HG02571 (cell line): ENCODE results near the gene C1QTNF1.
A peak's percentile ranks its signal among the peaks of the same experiment; 100 is the strongest.
"Not testable (repeated sequence)": the region's sequence is repeated elsewhere in the genome, so short reads cannot be mapped to it uniquely, and the experiment has no call there.

Experiments
- ATAC-seq: cut with Tn5 transposase; IDR thresholded peaks from one replicate; pipeline ENCODE4 v1.9.1; 2021; ENCODE audit warnings: mild to moderate bottlenecking, moderate library complexity; ENCODE audit not compliant: unreplicated experiment

Gene C1QTNF1

DNA sequence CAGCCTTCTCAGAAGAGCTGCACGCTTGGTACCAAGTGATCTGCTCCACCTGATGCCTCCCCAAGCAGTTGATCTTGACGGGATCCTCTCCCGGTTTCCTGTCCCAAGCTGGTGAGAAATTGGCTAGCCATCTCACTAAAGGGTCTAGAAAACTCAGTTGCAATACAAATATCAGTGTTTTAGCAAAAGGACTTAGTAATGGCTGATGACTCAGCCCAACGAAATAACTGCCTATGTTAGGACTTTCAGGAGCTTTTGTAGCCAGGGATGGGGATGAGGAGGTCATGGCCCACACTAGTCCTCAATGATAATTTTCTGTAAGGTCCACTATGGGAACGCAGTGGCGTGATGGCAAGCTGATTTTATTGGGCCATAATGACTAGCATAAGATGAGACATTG is 27.3 kb downstream of the C1QTNF1 start:
- ATAC-seq, result no peak

DNA sequence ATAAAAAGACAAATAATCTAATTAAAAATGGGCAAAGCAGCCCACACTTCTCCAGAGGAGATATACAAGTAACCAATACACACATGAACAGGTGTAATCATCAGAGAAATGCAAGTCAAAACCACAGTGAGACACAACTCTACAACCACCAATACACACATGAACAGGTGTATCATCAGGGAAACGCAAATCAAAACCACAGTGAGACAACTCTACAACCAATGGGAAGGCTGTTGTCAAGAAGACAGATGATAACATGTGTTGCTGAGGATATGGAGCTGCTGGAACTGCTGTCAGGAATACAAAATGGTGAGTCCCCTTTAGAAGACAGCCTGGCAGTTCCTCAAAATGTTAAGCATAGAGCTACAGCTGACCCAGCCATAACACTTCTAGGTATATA is 28.2 kb downstream of the C1QTNF1 start:
- ATAC-seq, result no peak

DNA sequence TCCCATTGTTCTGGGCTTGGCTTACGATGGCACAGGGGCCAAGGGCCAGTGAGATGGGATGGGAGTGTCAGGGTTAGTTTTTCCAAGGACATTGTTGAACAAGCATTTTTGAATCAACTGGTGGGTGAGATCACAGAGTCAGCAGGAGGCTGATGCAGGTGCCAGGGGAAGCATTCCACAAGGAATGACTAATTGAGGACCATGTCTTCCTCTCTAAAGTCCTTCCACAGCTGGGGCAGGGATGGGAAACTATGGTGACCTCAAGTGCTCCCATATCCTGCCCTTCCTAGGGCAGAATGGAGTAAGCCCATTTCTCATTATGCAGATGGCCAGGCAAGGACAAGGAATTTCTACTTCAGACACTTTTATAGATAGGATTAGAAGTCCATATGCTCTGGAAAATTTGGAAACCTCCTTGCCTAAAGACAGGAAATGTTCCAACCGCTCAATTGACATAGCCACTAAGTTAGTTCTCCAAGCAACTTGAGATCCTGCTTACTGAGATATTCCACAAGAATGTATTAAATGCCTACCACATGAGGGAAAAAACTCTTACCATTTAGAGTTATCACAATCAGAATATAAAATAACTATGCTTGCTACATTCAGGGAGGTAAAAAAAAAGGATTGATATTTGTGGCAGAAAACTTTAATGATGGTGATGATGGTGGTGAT is 29.4 kb downstream of the C1QTNF1 start:
- no peak for ATAC-seq

DNA sequence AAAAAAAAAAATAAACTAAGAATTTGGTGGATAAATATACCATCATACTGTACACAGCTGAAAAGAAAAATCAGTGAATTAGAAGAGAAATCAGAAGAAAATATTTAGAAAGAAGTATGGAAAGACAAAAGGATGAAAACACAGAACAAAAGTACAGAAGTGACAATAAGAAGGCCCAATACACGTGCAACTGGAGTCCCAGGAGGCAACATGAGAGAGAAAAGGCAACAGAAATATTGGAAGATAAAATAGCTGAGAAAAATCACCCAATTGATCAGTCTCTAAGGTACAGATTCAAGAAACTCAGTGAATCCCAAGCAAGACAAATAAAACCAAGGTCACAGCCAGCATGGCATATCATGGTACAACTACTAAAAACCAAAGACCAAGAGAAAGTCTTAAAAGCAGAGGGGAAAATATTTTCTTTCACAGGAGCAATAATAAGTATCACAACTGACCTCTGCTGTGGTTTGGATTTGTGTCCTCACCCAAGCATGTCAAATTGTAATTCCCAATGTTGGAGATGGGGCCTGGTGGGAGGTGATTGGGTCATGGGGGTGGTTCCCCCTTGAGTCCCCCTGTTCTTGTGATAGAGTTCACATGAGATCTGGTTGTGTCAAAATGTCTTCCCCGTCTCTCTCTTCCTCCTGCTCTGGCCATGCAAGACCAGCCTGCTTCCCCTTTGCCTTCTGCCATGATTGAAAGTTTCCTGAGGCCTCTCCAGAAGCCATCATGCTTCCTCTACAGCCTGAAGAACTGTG is 30.4 kb downstream of the C1QTNF1 start:
- no peak for ATAC-seq

DNA sequence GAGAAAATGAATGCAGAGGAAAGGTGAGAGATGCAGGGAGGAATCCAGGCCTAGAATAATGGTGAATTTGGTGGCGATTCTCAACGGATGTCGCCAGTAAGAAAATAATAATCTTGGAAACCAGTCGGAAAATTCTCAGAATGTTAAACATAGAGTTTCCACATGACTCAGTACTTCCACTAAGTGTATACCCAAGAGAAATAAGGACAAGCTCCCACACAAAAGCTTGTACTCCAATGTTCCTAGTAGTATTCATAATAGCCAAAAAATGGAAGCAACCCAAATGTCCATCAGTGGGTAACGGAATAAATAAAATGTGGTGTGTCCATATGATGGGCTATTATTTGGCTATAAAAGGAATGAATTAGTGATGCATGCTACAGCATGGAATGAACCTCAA is 31.2 kb downstream of the C1QTNF1 start:
- ATAC-seq, result no peak

DNA sequence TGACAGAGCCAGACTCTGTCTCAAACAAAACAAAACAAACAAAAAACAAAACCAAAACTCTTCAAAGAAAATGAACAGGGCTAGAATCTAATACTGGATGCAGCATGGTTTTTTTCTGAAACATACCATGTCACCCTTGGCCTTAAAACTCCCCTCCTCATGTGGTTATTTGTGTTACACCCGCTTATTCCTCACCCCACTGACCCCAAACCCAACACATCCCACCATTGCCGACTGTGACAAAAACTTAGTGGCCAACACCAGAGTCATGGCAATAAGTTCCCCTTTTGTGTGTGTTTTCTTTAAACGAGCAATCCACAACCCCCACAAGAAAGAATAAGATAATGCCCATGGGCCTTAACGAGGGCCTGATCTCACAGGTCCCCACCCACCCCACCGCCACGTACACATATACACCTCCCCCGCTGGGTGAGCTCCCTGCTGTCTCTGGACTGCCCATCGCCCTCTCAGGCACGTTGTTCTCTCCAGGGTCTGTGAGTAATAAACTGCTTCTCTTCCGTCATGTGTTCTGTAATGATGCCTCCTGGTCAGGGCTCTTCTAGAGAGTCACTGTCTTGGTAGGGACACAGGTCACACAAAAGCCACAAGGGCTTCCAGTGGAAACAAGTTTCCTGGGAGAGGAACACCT is 33.9 kb downstream of the C1QTNF1 start:
- ATAC-seq, result no peak

DNA sequence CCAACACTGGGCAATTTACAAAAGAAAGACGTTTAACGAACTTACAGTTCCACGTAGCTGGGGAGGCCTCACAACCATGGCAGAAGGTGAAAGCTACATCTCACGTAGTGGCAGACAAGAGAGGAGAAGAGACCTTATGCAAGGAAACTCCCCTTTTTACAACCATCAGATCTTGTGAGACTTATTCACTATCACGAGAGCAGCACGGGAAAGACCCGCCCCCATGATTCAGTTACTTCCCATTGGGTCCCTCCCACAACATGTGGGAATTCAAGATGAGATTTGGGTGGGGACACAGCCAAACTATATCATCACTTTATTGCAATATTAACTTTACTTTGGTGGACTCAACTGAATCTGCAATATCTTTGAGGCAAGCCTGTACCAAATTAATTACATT is 38.7 kb downstream of the C1QTNF1 start:
- ATAC-seq, result no peak

DNA sequence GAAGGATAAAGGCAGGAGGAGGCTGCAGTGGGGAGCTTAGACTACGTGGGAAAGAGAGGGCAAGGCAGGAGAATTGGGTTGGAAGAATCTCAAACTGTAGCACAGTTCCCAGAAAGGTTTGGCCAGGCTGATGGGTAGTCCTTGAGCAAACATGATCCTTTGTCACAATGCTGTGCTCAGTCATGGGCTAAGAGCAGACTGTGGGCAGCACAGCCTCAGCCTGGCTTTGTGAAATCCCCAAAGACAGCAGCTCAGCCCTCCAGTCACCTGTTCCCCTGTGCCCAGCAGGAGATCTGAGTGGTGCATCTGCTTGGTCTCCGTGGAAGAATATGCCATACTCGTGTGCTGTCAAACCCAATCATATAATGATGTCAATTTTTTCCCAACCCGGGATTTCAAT is 40.1 kb downstream of the C1QTNF1 start:
- no peak for ATAC-seq

DNA sequence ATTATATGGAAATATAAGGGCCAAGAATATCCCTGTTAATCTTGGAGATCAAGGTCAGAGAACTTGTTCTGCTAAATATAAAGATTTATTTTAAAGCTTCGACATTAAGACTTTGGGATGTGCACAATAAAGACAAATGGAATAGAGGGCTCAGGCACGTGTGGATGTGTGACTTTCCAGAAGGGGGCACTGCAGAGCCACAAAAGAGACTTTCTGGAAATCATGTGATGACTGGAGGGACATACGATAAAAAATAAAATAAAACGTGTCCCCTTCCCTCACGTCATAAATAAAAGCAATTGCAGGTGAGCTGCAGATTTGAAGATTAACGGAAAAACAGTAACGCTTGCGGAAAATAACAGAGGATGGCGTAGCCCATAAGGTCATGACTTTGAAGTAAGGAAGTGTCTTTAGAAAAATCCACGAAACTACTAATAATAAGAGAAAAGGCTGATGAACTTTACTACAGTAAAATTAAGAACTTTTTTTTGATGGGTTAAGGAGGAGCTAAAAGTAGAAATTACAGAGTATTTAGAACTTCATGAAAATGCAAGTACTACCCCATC is 41.2 kb downstream of the C1QTNF1 start:
- ATAC-seq, result no peak

DNA sequence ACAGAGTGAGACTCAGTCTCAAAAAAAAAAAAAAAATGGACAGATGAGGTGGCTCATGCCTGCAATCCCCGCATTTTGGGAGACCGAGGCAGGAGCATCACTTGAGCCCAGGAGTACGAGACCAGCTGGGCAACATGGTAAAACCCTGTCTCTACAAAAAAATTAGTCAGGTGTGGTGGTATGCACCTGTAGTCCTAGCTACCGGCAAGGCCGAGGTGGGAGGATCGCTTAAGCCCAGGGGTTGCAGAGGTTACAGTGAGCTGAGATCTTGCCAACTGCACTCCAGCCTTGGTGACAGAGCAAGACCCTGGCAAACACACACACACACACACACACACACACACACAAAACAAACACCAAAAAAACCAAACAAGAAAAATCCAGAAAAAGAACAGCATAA is 43.0 kb downstream of the C1QTNF1 start:
- no peak for ATAC-seq

DNA sequence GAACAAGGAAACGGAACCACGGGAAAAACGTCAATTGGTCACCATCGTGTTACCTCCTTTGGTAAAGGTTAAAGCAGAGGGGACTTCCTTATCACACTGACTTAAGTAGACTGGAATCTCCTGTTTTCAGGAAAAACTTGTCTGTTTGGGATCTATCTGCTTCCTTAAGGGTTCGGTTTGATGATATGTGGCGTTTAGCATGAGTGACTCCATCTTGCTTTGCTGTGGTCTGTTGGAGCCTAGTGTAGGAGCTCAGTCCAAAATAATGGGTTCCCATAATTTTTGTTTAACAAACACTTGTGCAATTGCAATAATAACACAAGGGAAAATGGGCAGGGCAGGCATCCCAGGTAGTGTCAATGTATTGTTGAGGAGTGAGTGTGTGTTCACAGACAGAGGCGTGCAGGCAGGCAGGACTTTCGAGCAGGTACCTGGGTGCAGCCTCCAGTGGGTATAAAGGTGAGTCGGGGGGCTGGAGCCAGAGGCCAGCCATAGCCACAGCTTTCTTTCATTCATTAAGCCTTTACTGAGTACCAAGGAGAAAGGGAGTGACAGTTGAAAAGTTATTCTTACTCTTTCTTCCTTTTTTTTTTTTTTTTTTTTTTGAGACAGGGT is 46.4 kb downstream of the C1QTNF1 start:
- no peak for ATAC-seq

DNA sequence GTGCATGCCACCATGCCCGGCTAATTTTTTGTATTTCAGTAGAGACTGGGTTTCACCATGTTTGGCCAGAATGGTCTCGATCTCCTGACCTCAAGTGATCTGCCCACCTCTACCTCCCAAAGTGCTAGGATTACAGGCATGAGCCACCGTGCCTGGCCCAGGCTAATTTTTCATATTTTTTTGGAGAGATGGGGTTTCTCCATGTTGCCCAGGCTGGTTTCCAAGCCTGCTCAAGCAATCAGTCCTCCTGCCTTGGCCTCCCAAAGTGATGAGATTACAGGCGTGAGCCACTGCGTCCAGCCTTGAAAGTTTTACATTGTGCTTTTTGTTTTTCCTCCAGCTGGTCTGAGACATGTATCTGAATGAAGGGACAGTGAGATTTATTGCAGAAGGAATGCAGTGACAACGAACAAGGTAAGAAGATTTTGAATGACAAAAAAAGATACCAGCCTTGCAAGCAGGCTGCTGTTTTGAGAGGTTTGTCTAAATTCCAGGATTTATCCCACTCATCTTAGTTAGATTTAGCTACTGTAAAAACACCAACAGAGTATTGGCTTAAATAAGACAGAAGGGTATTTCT is 47.3 kb downstream of the C1QTNF1 start:
- no peak for ATAC-seq

DNA sequence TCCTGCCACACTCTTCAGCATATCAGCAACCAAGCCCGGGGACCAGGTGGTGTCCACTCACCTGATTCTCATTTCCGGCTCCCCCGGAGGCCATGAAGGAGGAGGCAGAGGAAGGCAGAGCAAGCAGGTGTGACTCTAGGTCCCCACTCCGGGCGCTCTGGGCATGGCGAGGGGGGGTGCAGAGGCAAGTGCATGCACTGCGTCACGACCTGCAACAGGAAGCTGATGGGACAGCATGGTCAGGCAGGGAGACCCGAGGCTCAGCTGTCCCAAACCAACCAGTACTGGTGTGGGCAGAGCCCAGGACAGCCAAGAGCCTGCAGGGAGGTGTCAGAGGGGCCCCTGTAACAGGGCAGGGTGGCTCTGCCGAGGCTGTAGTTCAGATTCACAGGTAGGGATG is 48.6 kb downstream of the C1QTNF1 start:
- ATAC-seq, result no peak

DNA sequence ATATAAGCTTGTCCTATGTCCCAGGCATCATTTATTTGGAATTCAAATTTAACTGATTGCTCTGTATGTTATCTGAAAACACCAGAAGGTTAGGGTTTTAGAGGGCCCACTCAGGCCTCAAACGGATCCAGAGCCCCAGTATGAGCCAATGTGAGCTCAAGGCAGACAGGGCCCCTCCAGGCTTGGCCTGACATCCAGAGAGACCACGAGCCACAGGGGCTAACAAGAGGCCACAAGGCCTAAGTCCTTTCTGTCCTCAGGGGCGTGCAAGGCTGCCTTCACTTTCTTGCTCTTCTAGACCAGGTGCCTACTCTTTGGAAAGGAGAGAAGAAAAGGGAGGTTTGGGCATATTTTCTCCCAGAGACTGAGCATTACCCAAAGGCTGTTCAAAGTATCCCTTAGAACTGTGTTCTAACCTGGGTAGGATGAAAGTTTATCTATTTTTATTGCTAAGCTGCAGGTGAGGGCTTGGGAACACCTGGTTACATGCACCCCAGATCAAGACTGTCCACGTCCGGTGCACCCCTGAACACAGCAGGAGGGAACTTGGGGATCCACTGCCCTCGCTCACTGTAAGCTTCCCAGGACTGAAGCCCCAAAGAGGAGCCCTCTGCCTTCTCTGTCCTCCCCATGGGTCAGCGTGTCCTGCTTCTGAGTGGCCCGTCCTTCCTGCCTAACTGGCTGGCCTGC is 49.2 kb downstream of the C1QTNF1 start:
- no peak for ATAC-seq

DNA sequence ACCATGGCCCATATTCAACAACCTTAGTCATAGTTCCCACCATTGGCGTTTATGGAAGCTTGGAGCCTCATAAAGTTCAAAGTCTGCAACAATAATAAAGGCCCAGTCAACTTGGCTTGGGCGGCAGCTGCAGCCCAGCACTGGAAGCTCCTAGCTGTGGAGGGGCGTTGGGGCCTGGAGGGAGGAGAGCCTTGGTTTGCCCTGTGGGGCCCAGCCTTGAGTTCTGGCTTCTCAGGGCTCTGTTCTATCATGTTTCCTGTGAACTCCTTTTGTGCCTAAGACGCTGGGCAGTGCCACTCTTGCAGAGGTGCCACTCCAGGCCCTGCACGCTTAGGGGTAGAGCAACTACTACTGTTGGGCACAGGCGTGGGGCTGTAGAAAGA is 49.7 kb downstream of the C1QTNF1 start:
- ATAC-seq, result no peak

DNA sequence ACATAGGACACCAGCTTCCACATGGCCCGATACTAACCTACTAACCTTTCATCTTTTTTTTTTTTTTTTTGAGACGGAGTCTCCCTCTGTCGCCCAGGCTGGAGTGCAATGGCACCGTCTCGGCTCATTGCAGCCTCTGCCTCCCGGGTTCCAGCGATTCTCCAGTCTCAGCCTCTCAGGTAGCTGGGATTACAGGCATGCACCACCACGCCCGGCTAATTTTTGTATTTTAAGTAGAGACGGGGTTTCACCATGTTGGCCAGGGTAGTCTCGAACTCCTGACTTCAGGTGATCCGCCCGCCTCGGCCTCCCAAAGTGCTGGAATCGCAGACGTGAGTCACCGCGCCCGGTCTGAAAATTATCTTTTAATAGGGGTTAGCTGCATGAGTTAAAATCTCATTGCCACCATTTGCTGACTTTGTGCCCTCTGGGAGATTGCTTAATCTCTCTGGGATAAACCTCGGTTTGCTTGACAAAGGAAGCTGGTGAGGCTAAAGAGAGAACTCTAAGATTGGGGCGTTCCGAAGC is 50.2 kb downstream of the C1QTNF1 start:
- ATAC-seq, result not testable (repeated sequence)

DNA sequence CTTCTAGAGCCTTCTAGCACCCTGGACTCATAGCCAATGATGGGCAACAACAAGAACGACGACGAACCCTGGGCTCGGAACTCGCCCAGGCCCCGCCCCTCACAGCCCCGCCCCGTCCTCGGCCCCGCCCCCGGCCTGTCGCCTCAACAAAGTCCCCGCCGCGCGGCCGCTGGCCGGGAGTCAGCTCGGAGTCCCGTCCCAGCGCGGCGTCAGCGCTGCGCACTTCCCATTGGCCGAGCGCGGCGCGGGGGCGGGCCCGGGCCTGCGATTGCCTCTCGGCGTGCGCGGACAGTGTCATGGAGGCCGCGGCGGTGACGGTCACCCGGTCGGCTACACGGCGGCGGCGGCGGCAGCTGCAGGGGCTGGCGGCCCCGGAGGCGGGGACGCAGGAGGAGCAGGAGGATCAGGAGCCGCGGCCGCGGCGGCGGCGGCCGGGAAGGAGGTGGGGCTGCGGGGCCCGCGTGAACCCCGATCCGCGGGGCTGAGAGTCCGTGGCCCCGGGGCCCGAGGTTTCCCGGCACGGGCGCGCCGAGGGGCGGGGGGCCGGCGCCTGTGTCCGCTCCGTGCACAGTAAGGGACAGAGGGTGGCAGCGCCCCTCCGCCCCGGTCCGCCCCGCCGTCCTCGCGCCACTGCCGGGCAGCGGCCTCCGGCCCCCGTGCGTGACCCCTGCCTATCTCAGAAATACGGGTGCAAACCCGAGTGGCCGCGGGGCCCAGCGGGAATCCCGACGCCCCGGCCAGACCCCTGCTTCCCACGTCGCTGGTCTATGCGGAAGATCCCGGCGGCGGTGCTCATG is 50.9 kb downstream of the C1QTNF1 start, which contains the start of gene ENGASE:
Gene ENGASE, plus strand, starts transcription at position 176 of the 797 bp plus-strand sequence. Its CDS starts 121 bp downstream, at position 297.
- ATAC-seq, result peak; percentile 84

DNA sequence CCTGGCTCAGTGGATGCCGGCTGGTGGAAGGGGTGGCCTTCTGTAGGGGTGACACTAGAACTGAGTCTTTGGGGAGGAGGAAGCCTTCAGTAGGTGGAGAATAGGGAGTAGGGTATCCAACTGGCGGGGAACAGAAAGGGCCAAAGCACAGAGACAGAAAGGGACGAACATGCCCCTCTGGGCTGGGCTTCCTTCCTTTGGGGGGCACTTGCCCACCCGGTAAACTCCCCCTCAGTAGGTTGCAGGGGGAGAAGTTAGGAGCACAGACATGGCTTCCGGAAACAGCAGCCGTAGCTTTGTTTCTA is 51.4 kb downstream of the C1QTNF1 start:
- no peak for ATAC-seq

DNA sequence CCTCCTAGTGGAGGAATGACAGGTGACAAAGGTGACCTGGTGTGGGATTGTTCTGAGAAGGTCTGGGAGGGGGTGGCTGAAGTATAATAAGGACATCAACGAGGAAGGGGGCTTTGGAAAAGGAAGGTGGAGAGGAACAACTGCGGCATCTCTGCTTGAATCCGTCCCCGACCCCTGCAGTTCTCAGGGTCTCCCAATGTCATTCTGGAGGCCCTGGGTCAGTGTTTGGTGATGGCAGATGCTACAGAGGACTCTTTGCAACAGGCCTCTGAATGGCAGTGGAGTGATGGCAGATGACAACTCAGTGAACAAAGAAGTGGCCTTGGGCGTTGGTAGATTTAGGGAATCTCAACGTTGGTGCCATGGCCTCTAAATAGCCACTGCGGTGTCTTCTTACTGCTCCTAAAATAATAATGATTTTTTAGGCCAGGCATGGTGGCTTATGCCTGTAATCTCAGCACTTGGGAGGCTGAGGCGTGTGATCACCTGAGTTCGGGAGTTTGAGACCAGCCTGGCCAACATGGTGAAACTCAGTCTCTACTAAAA is 52.0 kb downstream of the C1QTNF1 start:
- ATAC-seq, result no peak
